K562 (cell line): ENCODE measurements around the gene FARP2. TPM values are rescaled to one million over a fixed set of nuclear protein-coding genes. Genes with fewer than 3 reads are reported as not detected.

ENCODE experiments used
- ATAC-seq: fragments of 200-7000 bp; cut with Tn5 transposase; 3 replicates; pipeline ENCODE4 v1.9.1; 2020; ENCODE audit warnings: moderate library complexity
- BruUV-seq: library from RNA; stranded (reverse); fragments of 400-500 nt; replicated peaks from 2 replicates; lab custom pipeline; 2021; lab: Mats Ljungman, UMichigan
- CTCF ChIA-PET: fragments of 300-600 bp; formaldehyde crosslinking; extraction: SDS; loops from one replicate; lab custom pipeline; 2021; ENCODE audit warnings: low intra/inter-chr PET ratio; lab: Yijun Ruan, JAX
- POLR2A ChIA-PET: fragments of 300-600, 350-650 bp; sonication (Branson Sonifier 250); formaldehyde crosslinking; extraction: SDS; loops from one replicate; lab custom pipeline; 2021; ENCODE audit warnings: antibody characterized with exemption, inconsistent platforms; lab: Yijun Ruan, JAX
- DNase-seq, 4 experiments: peaks; one replicate each; pipeline versions ENCODE4 v3.0.0 to v3.0.0-alpha.2; 2011 to 2018; ENCODE audit warnings: low spot score in 3 of 4, mixed read lengths in 3 of 4; ENCODE audit errors: extremely low read depth in 1 of 4
- FAIRE-seq: peaks from 2 replicates; lab custom pipeline; 2011; peaks lifted over from hg19 to GRCh38; lab: Jason Lieb, UNC
- H2AFZ ChIP-seq: 2 replicates; pipeline ENCODE4 v1.6.0; 2011; ENCODE audit warnings: low read depth, low read length, control low read depth, inconsistent platforms
- H3K27ac ChIP-seq: fragments of 200-600 bp; 3 replicates; pipeline ENCODE4 v1.8.0; 2011; ENCODE audit warnings: low read depth, mild to moderate bottlenecking, control low read depth, inconsistent platforms, low read length, moderate library complexity, mixed read lengths; ENCODE audit errors: extremely low read depth
- H3K27me3 ChIP-seq, 2 experiments: fragments of 300-600 bp in 1 of 2; 2 replicates in 1 of 2; 3 replicates in 1 of 2; pipeline versions ENCODE4 v1.6.0 to v1.8.0; 2011; ENCODE audit warnings: inconsistent platforms in 2 of 2, low read length in 2 of 2, mild to moderate bottlenecking in 1 of 2, mixed read lengths in 1 of 2, moderate library complexity in 1 of 2; ENCODE audit not compliant: control insufficient read depth in 2 of 2, insufficient read depth in 2 of 2
- H3K36me3 ChIP-seq: fragments of 300-600 bp; 3 replicates; pipeline ENCODE4 v1.8.0; 2011; ENCODE audit warnings: mild to moderate bottlenecking, low read length, inconsistent platforms; ENCODE audit not compliant: control insufficient read depth, insufficient read depth
- H3K4me1 ChIP-seq, 2 experiments: fragments of 200-600 bp in 1 of 2; replicated peaks in 1 of 2; 2 replicates in 1 of 2; 3 replicates in 1 of 2; pipeline versions ENCODE4 v1.5.1 to v1.8.0; 2011; ENCODE audit warnings: inconsistent platforms in 2 of 2, low read length in 2 of 2, mild to moderate bottlenecking in 1 of 2, mixed read lengths in 1 of 2, moderate library complexity in 1 of 2; ENCODE audit not compliant: control insufficient read depth in 2 of 2, insufficient read depth in 2 of 2
- H3K4me2 ChIP-seq: 2 replicates; pipeline ENCODE4 v1.6.1; 2011; ENCODE audit warnings: low read length, control low read depth, inconsistent platforms, mixed read lengths; ENCODE audit not compliant: insufficient read depth
- H3K4me3 ChIP-seq: fragments of 200-600 bp; sonication (generic), shearing (Covaris generic); 2 replicates; pipeline ENCODE4 v1.5.1; 2016; ENCODE audit warnings: control low read depth, inconsistent platforms
- H3K79me2 ChIP-seq: fragments of 200-600 bp; 3 replicates; pipeline ENCODE4 v1.8.0; 2011; ENCODE audit warnings: low read length, inconsistent platforms; ENCODE audit not compliant: control insufficient read depth, insufficient read depth
- H3K9ac ChIP-seq, 2 experiments: 2 replicates each; pipeline versions ENCODE4 v1.6.0 to v1.6.1; 2011; ENCODE audit warnings: low read depth in 2 of 2, low read length in 2 of 2, control low read depth in 1 of 2, inconsistent platforms in 1 of 2, mild to moderate bottlenecking in 1 of 2, mixed read lengths in 1 of 2; ENCODE audit not compliant: insufficient read depth in 1 of 2
- H3K9me1 ChIP-seq: one replicate; pipeline ENCODE4 v1.6.0; 2011; ENCODE audit warnings: inconsistent platforms, mild to moderate bottlenecking, low read length, moderate library complexity; ENCODE audit not compliant: control insufficient read depth, insufficient read depth
- H3K9me3 ChIP-seq: replicated peaks from 2 replicates; pipeline ENCODE4 v1.5.1; 2011; ENCODE audit warnings: low read depth, low read length, inconsistent platforms; ENCODE audit not compliant: control insufficient read depth, insufficient read depth
- H4K20me1 ChIP-seq: replicated peaks from 2 replicates; pipeline ENCODE4 v1.6.1; 2011; ENCODE audit warnings: low read length, inconsistent platforms, mixed read lengths; ENCODE audit not compliant: control insufficient read depth, insufficient read depth
- ATF3 ChIP-seq, 2 experiments: fragments of 450-650 bp in 1 of 2; sonication (generic) in 1 of 2; formaldehyde crosslinking in 1 of 2; IDR thresholded peaks in 1 of 2; conservative IDR thresholded peaks in 1 of 2; 2 replicates each; pipeline versions ENCODE4 v1.6.1 to v1.8.1; 2016 to 2023; ENCODE audit warnings: mild to moderate bottlenecking in 2 of 2, moderate library complexity in 2 of 2, inconsistent platforms in 1 of 2, missing genetic modification reagents in 1 of 2
- CHD4 ChIP-seq: fragments of 200-600 bp; sonication (generic); IDR thresholded peaks from 3 replicates; pipeline ENCODE4 v1.6.1; 2012; ENCODE audit warnings: low read depth, mild to moderate bottlenecking, mixed read lengths, low read length, inconsistent platforms; ENCODE audit not compliant: insufficient read depth, insufficient replicate concordance, poor library complexity, severe bottlenecking
- CSDE1 ChIP-seq, 2 experiments: fragments of 450-650 bp; IDR thresholded peaks; 2 replicates each; pipeline ENCODE4 v1.6.1; 2016; ENCODE audit warnings: mild to moderate bottlenecking in 1 of 2
- EWSR1 ChIP-seq: fragments of 450-650 bp; IDR thresholded peaks from 2 replicates; pipeline ENCODE4 v1.6.1; 2018; ENCODE audit warnings: borderline replicate concordance, mild to moderate bottlenecking, low read depth, moderate library complexity; ENCODE audit not compliant: partially characterized antibody
- HDAC6 ChIP-seq: IDR thresholded peaks from 2 replicates; pipeline ENCODE4 v1.6.1; 2012; ENCODE audit warnings: low read depth, mild to moderate bottlenecking, control low read depth, inconsistent platforms, low read length, moderate library complexity
- KLF6 ChIP-seq: fragments of 250-450 bp; sonication (Bioruptor Pico); IDR thresholded peaks from 2 replicates; pipeline ENCODE4 v1.4.0; 2020; ENCODE audit warnings: mild to moderate bottlenecking, moderate library complexity, borderline replicate concordance
- LEF1 ChIP-seq: fragments of 450-650 bp; IDR thresholded peaks from 2 replicates; pipeline ENCODE4 v1.6.1; 2016; ENCODE audit warnings: mild to moderate bottlenecking
- MCM2 ChIP-seq: fragments of 450-650 bp; IDR thresholded peaks from 2 replicates; pipeline ENCODE4 v1.6.1; 2017; ENCODE audit warnings: low read depth, mild to moderate bottlenecking
- NFIX ChIP-seq: fragments of 250-450 bp; sonication (Bioruptor Pico); IDR thresholded peaks from 2 replicates; pipeline ENCODE4 v1.4.0; 2020; ENCODE audit warnings: low read depth, mild to moderate bottlenecking, moderate library complexity
- NFYB ChIP-seq: IDR thresholded peaks from 2 replicates; pipeline ENCODE4 v1.6.1; 2011; ENCODE audit warnings: mild to moderate bottlenecking, moderate library complexity; ENCODE audit not compliant: insufficient read length; ENCODE audit errors: extremely low read depth
- OTX1 ChIP-seq: fragments of 450-650 bp; formaldehyde crosslinking; IDR thresholded peaks from 2 replicates; pipeline ENCODE4 v1.4.0; 2022; ENCODE audit warnings: mild to moderate bottlenecking
- PTRF ChIP-seq: fragments of 450-650 bp; IDR thresholded peaks from 2 replicates; pipeline ENCODE4 v1.6.1; 2016; ENCODE audit warnings: mild to moderate bottlenecking, missing genetic modification characterization, missing compliant biosample characterization
- SAFB ChIP-seq: fragments of 200-400 bp; formaldehyde crosslinking; IDR thresholded peaks from 2 replicates; pipeline ENCODE4 v1.6.1; 2017; ENCODE audit warnings: low read depth, low read length, borderline replicate concordance
- TAF1 ChIP-seq: IDR thresholded peaks from 2 replicates; pipeline ENCODE4 v1.6.1; 2011; ENCODE audit warnings: mild to moderate bottlenecking, low read length, moderate library complexity; ENCODE audit not compliant: insufficient read depth, control insufficient read depth, severe bottlenecking; ENCODE audit errors: extremely low read depth
- WHSC1 ChIP-seq: IDR thresholded peaks from one replicate; pipeline ENCODE4 v1.6.1; 2012; ENCODE audit warnings: low read length, control low read depth, inconsistent platforms
- ZNF830 ChIP-seq: fragments of 250-450 bp; sonication (Bioruptor Pico); IDR thresholded peaks from 2 replicates; pipeline ENCODE4 v1.5.0; 2021; ENCODE audit warnings: mild to moderate bottlenecking
- ZSCAN32 ChIP-seq: fragments of 450-650 bp; formaldehyde crosslinking; IDR thresholded peaks from 2 replicates; pipeline ENCODE4 v1.4.0; 2020; ENCODE audit warnings: mild to moderate bottlenecking, moderate library complexity
- WGBS: fragments of 100-300 bp; shearing (Covaris generic); methylation state at CpG from one replicate; pipeline ENCODE4 v1.1.6; 2016; ENCODE audit warnings: low coverage, mixed read lengths; ENCODE audit not compliant: insufficient coverage; ENCODE audit errors: missing lambda C conversion rate; 5-methylcytosine and 5-hydroxymethylcytosine counted together
- in situ Hi-C: fragments of 300-500 bp; cut with MboI; formaldehyde crosslinking; loops from 4 replicates; pipeline ENCODE4 v1.15.0; 2018; ENCODE audit warnings: inconsistent platforms, mixed read lengths
- intact Hi-C: fragments of 100-400 bp; cut with micrococcal nuclease; formaldehyde crosslinking; loops from 2 replicates; pipeline ENCODE4 v1.14.2; 2022
- polyA plus RNA-seq, 8 experiments: library from polyadenylated mRNA; depleted of rRNA in 4 of 8; stranded (reverse) in 5 of 8; unstranded in 3 of 8; fragments of >200 nt; fragmentation: Nextera tagmentation in 2 of 8; fragmentation: Illumina TruSeq in 1 of 8; extraction: Ambion mirVana in 2 of 8; extraction: Trizol in 1 of 8; gene quantifications; 2 replicates each; pipeline versions ENCODE4 v1.2.1 to v1.2.3, GENCODE V29; 2011 to 2014; ENCODE audit warnings: inconsistent platforms in 1 of 8, missing spikeins in 1 of 8
- total RNA-seq, 7 experiments: library from RNA; depleted of rRNA in 6 of 7; stranded (reverse); fragments of >200 nt in 6 of 7; fragmentation: Illumina TruSeq in 2 of 7; extraction: Trizol in 2 of 7; gene quantifications; 2 replicates each; pipeline versions ENCODE4 v1.2.1 to v1.2.3, GENCODE V29; 2011 to 2021; ENCODE audit warnings: low replicate concordance in 1 of 7

FARP2 gene
- total and polyA plus RNA-seq, 9 of the 15 experiments (the other 6 are each of a cell fraction or from before 2014, with no cell fraction given) = 4.1 to 38.1 (median 21.1) TPM

- Histone ChIP-seq H3K9me3 (no peaks in the 10 kb centered on the region), H2AFZ (no peak overlapping the region), H4K20me1 (no peaks in the 10 kb centered on the region), H3K4me2 (no peak overlapping the region), H3K9me1 (no peaks in the 10 kb centered on the region)
- ChIA-PET CTCF (no interaction called here), POLR2A (no interaction called here)
- intact Hi-C loops = no loop called here
- no TSS peak for BruUV-seq
- no peak for ATAC-seq
- no peak for DNase-seq
- TF ChIP-seq EWSR1 (no peak), LEF1 (no peak), OTX1 (CRISPR knock-in tag) (no peak), NFIX (CRISPR knock-in tag) (no peak), ATF3 (IDR thresholded peaks at IDR 0.05) (no peak), ATF3 (CRISPR knock-in tag; conservative IDR thresholded peaks at IDR 0.05) (no peak), ZNF830 (CRISPR knock-in tag) (no peak), TAF1 (no peak), SAFB (no peak), CSDE1 (IDR thresholded peaks at IDR 0.05) (no peak), WHSC1 (no peak), CHD4 (no peak), HDAC6 (no peak), NFYB (no peak), PTRF (tag) (no peak), KLF6 (no peak), ZSCAN32 (CRISPR knock-in tag) (no peak), MCM2 (no peak)
- TF ChIP-seq, all 486 proteins: peak for 0
- H3K79me2 ChIP-seq = no peaks in the 10 kb centered on the region
- peaks cover 40% of the 10 kb centered on the region; the same call in 2 of the 3 replicates for H3K36me3 ChIP-seq
- FAIRE-seq = no peak
- 90% methylated on average over 6 of the region's 6 CpGs for WGBS
- in situ Hi-C loops = no loop called here
- H3K4me3 ChIP-seq = no peak overlapping the region
- H3K27ac ChIP-seq = no peak overlapping the region
- no peaks in the 10 kb centered on the region for H3K4me1 ChIP-seq
- no peak overlapping the region for H3K9ac ChIP-seq
- no peaks in the 10 kb centered on the region for H3K27me3 ChIP-seq
Measured at GRCh38 chr2:241432824-241433448, 76.9 kb downstream of the FARP2 start.
